GM19238 (cell line): Measurements from ENCODE around the gene PLCG2.
"Not testable (repeated sequence)": the region's sequence is repeated elsewhere in the genome, so short reads cannot be mapped to it uniquely, and the experiment has no call there.

Source experiments
- DNase-seq: peaks from one replicate; pipeline ENCODE4 v3.0.0; 2011; ENCODE audit warnings: low spot score; ENCODE audit not compliant: insufficient read length

Gene PLCG2

DNA sequence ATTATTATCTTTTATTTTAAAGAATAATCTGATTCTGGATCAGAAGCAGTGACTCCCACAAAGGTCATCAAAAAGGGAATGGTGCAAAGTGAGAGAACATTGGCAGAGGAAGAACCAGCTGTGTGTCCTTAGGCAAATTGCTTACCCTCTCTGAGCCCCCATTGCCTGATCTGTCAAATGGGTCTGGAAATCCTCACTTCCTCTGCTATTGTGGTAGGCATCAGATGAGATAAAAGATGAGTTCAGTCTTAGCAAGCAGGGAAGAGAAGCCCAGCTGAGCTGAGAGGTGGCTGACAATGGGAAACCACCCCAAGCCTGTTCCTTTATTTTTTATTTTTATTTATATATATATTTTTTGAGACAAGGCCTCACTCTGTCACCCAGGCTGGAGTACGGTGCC is 24.2 kb upstream of the PLCG2 start:
- no peak for DNase-seq

DNA sequence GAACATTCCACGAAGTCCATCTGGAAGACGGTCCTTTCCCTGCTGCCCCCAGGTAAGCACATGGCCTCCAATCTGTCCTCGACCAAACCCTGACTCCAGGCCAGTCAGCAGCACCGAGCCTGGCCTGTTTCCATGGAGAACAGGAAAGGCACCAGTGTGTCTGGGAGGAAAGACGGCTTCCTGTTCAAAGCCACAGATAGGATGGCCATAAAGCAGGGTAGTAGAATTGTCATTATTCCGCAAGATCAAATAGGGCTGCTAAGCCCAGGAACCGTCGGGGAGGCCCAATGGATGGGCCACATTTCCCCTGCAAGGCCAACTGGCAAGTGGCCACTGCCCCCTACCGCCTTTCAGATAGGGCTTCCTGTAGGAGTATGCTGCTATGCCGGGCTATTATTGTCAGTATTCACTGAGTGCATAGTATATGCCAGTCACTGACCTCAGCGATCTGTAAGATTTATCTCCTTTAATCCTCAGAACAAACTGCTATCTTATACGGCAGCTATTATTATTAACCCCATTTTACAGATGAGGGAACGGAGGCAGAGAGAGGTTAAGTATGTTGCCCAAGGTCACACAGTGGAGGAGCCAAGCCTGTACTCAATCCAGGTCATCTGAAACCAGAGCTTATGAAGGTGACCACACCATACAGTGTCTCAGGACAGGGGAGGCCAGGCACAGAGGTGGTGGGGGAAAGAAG is 23.0 kb upstream of the PLCG2 start:
- DNase-seq, result no peak

DNA sequence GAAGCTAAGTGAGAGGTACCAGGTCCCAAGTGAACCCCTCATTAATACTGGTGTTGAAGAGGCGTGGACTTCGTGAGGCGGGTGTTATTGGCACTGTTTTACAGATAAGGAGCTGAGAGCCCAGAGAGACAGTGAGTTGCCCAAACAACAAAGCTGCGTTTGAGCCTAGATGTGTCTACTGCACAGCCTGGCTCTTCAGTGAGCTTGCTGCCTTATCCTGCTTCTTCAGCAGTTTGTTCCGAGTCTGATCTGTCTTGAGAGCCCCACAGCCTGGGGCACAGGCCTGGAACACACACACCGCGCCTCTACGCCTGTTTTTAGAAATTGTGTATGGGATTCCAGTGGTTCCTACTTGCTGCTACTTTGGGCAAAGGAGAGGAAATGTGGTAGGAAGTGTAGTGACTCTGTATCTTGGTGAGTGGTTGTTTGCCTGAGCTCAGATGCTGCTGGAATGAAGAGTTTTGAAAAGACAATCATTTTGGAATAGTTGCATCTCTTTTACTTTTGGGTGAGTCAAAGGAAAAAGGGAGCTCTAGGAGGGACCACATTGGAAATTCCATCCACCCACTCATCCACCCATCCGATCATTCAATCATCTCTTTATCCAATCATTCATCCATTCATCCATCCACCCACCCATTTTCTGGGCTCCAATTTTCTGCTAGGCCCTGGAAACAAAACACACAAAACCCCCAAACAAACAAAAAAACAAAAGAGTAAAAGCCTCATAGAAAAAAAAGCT is 22.3 kb upstream of the PLCG2 start:
- DNase-seq, result no peak

DNA sequence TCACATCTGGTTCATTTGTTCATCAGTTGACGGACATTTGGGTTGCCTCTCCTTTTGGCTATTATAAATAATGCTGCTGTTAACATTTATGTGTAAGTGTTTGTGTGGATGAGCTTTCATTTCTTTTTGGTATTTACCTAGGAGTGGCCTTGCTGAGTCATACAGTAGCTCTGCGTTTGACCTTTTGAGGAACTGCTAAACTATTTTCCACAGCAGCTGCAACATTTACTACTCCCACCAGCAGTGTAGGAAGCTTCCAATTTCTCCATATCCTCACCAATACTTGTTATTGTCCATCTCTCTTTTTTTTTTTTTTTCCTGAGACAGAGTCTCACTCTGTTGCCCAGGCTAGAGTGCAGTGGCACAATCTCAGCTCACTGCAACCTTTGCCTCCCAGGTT is 20.7 kb upstream of the PLCG2 start:
- no peak for DNase-seq

DNA sequence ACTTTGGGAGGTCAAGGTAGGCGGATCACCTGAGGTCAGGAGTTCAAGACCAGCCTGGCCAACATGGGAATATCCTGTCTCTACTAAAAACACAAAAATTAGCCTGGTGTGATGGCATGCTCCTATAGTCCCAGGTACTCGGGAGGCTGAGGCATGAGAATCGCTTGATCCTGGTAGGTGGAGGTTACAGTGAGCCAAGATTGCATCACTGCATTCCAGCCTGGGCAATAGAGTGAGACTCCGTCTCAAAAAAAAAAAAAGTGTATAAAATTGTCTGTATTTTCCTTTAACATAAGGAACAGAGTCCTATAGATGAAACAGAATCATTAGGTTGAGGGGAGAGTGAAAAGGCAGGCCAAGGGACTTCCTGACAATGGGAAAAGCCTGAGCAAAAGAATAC is 16.8 kb upstream of the PLCG2 start:
- not testable (repeated sequence) for DNase-seq

DNA sequence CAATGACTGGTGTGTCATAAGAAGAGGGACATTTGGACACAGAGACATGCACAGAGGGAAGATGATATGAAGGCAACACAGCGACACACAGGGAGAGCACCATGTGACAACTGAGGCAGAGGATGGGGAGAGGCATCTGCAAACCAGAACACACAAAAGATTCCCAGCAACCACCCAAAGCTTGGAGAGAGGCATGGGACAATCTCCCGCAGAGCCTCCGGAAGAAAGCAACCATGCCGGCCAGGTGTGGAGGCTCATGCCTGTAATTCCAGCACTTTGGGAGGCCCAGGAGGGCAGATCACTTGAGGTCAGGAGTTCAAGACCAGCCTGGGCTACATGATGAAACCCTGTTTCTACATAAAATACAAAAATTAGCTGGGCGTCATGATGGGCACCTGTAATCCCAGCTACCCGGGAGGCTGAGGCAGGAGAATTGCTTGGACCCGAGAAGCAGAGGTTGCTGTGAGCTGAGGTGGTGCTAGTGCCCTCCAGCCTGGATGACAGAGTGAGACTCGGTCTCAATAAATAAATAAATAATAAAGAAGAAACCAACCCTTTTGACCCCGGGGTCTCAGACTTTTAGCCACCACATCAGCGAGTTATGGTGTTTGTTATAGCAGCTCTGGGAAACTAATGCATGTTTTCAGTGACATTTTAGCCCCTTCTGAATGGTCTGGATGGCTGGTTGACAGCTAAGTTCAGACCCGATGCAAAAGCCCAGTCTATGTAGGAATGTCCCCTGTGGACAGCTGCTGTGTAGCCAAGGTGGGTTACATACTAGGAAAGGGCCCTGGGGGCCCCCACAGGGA is 13.8 kb upstream of the PLCG2 start:
- DNase-seq, result no peak

DNA sequence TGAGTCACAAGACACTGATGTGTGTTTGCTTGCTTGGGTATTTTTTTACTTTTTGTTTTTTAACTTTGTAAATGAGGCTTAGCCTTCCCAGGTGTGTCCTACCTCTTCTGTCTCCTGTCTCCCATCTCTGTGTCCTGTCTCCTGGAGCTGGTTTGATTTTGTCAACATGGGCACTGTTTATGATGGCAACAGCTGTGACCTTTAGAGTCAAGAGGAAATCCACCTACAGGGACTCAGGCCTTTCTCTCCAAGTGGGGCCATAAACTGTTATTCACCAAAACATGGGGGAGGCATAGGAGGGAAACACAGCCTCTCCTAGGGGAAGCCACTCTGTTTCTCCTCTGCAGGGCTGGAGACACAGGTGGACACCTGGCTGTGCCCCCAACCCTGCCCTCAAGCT is 13.1 kb upstream of the PLCG2 start:
- DNase-seq, result no peak

DNA sequence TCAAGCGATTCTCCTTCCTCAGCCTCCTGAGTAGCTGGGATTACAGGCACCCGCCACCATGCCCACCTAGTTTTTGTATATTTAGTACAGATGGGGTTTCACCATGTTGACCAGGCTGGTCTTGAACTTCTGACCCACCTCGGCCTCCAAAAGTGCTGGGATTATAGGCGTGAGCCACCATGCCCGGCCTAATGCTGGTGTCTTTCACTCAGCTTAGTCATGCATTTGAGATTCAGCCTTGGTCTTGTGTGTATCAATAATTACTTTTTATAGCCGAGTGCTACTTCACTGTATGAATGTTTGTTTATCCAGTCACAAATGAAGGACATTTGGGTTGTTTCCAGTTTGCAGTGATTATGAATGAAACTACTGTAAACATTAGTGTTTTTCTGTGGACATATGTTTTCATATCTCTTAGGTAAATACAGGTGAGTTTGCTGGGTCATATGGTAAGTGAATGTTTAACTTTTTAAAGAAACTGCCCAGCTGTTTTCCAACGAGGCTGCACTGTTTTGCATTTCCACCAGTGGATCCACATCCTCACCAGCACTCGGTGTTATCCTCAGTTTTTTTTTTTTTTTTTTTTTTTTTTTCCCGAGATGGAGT is 11.0 kb upstream of the PLCG2 start:
- DNase-seq, result no peak

DNA sequence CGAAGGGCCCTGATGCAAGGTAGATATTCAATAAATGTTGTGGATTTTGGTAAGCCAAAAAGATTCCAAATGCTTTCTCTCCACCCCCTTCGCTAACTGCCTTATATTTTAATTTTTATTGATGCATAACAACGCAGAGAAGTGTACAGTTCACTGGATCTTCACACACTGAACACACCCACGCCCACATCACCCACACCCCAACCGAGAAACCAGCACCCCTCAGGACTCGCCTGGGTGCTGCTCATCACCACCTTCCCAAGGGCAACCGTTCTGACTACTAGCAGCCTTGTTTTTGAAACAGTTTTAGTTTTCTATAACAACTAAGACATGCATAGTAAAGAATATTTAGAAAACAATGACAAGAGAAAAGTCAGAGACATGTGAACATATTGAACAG is 9.1 kb upstream of the PLCG2 start:
- no peak for DNase-seq

DNA sequence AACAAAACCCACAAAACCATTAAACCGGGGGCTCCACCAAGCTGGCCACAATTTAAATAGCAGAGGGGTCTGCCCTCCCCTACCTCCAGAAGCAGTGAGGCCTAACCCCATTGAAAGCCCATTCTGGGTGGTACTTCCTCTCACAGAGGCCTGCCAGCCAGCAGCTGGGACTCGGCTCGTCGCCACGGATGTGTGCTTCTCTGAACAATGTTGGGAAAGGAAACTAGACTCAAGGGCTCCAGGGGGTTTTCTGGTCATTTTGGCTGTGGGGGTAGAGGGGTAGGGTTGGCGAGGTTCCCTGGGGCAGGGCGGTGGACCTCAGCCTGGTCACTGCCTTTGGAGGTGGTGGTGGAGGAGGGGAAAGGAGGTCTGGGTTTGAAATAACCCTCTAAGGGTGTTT is 4.7 kb upstream of the PLCG2 start:
- DNase-seq, result no peak

DNA sequence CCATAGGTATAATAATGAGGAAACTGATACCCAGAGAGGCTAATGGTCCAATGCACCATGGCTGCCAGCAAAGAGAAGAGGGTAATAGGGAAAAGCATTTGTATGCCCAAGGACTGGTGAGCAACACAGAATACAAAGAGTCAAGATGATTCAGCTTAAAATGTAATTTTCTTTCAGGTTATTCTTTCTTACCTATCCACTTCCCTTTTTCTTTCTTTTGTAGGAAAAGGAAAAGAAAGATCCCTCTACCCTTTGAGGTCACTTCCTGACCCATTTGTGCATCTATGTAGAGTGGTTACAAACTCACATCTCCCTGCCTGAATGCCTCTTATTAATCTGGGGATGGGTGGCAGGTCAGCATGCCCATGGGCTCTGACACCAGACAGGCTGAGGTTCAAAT is 3.5 kb upstream of the PLCG2 start:
- no peak for DNase-seq

DNA sequence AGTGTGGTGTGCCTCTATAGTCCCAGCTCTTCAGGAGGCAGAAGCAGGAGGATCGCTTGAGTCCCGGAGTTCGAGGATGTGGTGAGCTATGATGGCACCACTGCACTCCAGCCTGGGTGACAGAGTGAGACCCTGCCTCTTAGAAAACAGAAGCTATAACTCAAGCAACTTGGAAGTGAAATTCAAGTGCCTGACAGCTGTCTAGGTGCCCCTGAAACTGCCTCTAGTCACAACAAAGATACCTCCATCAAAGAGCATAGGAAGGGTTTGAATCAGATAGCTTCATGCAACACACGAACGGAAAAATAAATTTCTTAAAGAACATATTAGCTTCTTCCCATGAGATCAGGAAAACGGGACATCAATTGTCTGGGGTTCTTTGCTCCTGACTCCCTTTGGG is 860 bp upstream of the PLCG2 start:
- DNase-seq, result no peak

DNA sequence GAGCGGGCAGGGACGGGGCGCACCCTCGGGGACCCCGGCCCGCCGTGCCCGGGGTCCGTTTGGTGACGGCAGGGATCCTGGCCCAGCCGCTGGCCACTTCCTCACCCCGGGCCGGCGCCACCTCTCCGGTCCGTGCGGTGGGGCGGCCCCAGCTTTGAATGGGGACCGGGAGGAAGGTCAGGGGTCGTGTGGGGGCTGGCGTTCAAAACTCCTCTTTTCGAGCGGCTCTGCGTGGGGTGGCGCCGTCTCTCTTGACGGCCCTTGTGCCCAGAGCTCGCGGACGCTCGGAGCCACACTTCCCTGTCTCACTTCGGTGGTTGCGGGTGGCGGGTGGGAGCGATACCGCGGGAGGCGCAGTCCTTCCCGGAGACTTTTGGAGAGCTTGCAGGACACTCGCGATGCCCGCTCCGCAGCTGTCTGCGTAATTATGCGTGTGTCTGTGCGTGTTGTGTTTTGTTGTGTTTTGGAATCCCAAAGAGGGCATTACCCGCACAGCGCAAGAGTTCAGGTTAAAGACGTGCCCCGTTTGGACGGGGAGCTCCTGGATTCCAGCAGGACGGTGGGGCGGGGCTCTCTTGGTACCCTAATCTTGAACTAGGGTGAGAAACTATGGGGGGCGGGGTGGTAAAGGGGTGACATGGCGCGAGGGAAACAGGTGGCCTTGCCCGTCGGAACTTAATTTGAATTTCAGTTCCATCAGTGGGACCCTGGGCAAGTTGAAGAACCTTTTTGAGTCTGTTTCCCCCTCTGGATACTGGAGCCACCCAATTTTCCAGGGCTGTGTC is 637 bp downstream of the PLCG2 start:
- no peak for DNase-seq

DNA sequence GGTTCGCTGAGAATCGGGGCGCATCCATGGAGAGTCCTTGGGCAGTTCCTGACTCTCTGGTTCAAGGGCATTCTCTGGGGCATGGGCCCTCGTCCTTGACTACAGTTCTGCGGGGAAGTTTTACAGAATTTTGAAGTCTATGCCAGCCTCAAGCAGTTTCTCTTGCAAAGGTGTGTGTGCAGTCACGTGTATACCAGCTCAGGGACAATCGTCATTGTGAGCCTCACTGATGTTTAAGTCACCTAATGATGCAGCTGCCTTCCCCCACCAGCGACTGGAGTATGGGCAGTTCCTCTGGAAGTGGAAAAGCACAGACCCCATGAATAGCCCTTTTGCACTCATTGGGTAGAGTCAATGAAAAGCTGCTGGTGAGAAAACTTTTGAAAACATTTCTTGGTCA is 1.3 kb downstream of the PLCG2 start:
- no peak for DNase-seq

DNA sequence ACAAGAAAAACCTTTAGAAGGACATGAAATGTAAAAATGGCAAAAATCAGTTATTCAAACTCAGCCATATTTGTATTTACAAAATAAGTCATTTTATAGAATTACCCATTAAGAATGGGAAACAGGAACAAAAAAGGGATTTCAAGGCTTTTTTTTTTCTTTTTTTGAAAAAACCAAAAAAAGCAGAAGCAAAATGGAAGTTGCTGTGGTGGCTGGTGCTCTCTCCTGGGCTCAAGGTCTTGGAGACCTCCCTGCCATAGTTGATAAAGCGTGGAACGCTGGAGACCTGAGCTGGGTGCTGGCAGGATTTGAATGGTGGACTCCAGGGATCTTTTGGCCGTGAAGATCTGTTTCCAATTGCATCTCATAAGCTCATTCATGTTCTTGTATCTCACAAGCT is 3.1 kb downstream of the PLCG2 start:
- no peak for DNase-seq

DNA sequence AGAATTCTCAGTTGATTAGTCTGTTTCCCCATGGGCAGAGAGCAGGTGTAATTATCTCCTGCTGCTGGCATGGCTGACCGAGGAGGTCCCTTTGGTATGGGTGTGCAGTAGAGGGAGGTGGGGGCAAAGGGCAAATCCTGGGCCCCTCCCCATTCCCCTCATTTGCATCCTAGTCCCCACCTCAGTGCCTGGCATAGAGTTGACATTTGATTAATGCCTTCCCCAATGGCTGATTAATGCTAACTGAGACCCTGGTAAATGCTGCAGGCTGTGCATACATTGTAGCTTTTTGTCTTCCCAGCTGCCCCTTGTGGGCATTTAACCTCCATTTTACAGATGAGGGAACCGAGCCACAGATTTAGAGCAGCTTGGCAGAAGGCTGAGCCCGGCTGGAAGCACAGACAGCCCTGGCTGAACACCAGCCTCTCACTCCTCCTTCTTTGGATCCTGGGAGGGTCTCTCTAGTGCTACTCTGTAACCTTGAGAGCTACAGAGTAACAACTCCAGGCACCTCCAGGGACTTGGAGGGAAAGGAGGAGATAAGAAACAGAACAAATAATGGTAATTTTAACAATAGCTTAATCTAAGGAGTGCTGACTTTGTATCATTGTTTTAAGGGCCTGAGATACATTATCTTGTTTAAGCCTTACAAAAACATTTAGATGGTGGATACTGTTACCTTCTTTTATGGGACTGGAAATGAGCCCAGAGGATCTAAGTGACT is 5.1 kb downstream of the PLCG2 start:
- no peak for DNase-seq

DNA sequence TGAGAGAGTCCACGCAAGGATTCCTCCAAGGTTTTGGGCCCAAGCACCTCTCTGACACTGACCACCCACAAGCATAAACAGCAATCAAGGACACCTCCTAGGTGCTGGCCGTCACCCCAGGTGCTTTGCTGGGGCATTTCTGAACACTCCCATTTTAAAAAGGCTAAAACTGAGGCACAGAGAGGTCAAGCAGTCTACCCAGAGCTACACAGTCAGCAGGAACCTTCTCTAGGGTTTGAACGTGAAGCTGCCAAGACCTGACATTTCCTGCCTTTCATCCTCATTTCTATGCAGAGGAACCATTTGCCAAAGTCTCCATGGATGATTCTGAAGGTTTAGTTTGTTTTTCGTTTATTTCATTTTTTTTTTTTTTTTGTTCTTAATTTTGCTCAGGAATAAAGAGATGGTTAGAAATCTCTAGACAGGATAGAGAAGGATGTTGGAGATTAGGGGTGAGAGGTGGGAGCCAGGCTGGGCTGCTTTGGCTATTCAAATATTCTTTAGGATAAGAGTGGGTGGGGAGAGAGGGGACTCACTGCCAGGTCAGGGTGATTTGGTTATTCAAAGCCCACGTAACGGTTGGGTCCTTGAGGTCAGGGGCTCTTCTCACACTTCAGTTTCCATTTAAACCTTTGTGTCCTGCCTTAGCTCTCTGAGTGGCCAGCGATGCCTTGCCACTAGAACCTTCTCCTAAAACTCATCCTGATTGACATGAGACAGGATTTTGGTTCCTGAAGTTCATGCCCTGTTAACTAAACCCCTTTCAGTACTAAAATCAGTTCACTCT is 6.2 kb downstream of the PLCG2 start:
- no peak for DNase-seq

DNA sequence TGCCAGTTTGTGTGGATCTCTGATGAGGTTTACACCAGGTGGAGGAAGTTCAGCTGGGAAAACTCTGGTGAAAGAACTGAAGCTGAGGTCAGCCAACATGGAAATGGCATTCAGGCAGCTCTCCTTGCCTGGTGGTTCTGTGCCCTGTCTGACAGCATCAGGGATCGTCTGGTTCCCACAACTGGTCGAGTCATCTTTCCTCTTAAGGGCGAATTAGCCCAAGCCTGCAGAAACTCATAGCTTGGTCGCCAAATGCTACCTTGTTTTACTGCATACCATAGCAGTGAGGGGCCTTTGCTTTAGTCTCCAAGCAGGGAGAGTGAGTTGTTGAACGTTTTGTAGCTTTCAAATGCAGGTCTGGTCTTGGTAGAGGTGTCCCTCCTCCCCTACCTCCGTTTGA is 7.2 kb downstream of the PLCG2 start:
- no peak for DNase-seq

DNA sequence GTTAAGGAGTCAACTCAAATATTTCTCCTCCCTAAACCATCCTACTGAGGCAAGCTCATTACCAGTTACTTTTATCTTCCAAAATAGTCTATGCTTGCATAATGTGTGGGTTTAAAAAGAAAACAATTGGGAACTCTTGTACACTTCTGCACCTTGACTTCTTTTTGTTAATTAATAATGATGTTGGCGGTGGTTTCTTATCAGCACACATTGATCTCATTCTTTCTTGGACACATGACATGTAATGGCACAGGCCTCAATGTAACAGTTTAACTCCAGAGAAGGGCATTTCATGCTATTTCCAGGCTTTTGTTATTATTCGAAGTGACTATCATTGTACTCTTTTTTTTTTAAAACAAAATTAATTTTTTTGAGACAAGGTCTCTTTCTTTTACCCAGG is 7.8 kb downstream of the PLCG2 start:
- DNase-seq, result no peak

DNA sequence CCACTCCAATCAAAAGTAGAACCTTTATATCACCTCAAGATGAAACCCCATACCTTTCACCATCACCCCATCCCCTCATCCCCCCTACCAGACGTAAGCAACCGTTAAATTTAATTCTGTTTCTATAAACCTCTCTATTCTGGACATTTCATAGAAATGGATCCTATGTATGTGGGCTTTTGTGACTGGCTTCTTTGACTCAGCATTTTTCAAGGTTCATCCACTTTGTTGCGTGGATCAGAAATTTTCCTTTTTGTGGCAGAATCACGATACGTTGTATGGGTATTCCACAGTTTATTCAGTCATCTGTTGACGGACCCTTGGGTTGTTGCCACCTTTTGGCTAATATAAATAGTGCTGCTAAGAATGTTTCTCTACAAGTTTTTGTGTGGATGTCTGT is 8.6 kb downstream of the PLCG2 start:
- no peak for DNase-seq
